A204.1 (cell line): ENCODE measurements around the gene DIAPH3.
A peak's percentile ranks its signal among the peaks of the same experiment; 100 is the strongest.

Source experiments
- FAIRE-seq: peaks from 2 replicates; lab custom pipeline; 2012; peaks lifted over from hg19 to GRCh38; lab: Jason Lieb, UNC

Gene DIAPH3

DNA sequence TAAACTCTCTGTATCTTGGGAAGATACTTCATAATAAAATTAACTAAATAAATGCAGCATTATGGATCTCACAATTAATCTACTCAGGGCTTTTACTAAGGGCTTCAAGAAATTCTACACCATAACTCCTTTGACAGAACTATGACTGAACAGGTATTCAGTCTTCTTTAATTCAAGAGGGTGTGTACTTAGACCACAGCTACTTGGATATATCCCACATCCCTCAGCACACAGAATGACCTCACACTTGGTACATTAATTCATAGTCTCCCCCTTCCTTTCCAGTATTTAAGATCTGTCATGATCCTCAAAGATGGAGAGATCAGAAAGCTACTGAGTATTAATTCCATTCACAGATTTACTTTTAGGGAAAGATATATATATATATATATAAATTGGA lies 11.6 kb downstream of the DIAPH3 start:
- FAIRE-seq: no peak

DNA sequence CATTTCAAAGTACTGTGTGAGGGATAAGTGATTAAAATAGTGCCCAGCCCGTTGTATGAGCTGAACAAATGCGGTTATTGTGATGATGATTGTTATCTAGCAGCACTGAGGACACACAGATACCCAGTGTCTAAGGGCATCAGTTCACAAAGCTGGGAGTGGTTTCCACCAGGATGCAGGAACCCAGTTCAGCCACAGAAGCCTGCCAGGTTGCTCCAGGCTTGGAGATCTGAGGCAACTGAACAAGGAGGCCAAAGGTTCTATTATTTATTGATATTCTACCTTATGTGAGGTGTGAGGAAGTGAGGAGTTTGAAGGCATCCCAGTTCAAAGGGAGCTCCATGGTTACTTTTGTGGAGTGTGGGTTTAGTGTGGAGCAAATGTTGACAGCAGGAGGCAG lies 13.2 kb downstream of the DIAPH3 start:
- no peak for FAIRE-seq

DNA sequence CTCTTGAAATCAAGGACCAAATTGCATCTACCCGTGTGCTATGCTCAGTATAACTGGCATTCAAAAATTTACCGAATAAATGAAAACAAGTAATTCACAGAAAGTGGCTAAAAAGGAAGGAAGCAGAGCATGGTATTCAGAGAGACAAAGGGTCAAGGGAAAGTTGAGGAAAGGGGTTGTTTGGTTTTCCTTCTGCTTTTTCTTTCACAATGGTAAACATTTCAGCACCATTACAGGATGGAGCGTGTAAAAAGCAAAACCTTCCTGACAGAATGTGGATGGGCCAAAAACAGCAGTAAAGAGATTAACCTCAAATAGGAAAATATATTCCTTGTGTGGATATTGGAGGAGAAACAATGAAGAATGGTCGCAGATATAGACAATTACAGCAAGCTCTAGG lies 14.8 kb downstream of the DIAPH3 start:
- FAIRE-seq: no peak

GRCh38 chr13:60147361-60147760 lies 16.4 kb downstream of the DIAPH3 start:
- FAIRE-seq: no peak

DNA sequence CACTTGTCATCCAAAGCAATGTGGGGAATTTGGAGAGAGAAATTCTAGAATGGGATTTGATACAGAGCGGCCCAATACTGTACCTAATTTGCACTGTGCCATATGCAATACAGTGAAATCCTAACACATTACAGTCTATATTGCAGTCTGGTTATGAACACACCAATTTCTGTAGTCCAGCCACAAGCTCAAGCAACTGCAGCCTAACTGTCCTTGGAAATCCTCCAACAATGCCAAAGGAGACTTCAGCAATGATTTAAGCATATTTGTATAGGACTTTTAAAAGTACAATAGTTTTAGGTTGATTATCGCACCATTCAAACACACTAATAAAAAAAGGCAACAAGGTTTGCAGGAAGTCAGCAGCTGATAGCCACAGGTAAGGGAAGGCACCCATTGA lies 17.3 kb downstream of the DIAPH3 start:
- no peak for FAIRE-seq

DNA sequence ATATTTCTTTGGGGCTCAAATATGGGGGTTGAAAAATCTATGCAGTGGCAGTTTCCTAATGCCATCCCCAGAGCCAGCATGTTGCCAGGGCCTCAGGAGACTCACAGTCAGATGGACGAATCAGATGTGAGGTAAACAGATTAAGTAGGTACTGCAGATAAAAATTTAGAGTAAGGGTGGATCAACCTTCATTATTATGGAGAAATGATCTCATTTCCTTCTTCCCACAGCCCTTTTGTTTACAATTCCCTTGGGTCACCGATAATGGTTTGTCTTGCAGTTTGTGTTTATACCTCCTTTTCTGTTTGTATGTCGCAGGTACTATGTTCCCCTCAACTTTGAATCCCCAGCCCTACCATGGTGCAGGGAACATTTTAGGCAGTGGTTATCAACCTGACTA lies 20.0 kb downstream of the DIAPH3 start:
- FAIRE-seq: no peak

GRCh38 chr13:60139272-60139671 lies 24.5 kb downstream of the DIAPH3 start:
- no peak for FAIRE-seq

- FAIRE-seq: no peak
Measured at GRCh38 chr13:60138674-60139073, 25.1 kb downstream of the DIAPH3 start.

DNA sequence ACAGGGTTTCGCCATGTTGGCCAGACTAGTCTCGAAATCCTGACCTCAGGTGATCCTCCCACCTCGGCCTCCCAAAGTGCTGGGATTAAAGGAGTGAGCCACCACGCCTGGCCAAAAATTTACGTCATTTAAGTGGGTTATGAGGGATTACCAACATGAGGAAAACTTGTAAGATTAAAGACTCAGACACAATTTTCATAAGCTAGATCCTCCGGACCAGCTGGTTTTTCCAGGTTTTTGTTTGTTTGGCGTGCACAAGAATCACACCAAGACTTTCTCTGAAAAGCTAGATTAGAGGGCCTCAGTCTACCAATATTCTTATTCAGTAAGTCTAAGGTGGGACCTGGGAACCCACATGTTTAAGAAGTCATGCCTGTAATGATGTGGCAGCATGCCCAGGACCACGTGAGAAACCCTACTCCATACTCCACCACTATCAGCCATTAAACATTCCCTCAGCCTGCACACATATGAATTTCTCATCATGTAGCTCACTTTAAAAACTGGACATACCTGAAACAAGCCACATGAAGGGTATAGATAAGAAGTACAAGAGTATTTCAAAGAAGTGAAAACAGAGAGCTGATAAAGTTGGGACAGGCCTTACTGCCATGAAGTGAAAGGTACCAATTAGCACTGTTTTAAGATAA lies 25.7 kb downstream of the DIAPH3 start:
- no peak for FAIRE-seq

- no peak for FAIRE-seq
Measured at GRCh38 chr13:60135344-60135743, 28.4 kb downstream of the DIAPH3 start.

DNA sequence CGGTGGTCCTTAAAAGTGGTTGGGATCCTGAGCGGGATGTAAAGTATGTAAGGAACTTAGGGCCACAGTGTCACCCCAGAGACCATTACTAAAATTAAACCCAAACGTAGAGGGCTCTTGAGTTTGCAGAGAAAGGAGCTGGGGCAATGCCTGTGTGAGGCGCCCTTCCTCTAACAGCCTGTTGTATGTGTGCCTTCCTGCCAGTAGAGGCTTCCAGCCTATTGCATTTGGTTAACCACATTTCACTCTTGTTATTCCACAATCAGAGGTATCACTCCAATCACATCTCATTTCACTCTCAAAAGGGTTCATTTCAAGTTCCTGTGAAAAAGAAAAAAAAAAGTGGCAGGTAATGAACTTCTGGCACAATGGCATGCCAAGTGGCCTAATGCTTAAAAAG lies 29.4 kb downstream of the DIAPH3 start:
- no peak for FAIRE-seq

DNA sequence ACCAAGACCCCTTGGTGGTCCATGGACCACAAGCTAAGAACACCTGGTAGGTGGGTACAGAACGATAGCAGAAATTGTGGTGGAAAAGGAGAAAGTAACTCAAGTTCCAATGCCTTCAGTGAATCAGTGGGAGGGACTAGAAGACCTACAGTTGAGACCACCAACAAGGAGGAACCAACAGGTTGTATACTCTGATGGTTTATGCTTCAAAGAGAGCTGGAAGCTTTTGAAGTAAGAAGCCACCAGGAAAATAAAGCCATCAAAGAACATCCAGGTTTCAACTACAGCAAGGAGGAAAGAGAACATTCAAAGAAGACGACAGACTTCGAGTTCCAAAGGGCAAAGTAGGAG lies 42.4 kb downstream of the DIAPH3 start:
- no peak for FAIRE-seq

DNA sequence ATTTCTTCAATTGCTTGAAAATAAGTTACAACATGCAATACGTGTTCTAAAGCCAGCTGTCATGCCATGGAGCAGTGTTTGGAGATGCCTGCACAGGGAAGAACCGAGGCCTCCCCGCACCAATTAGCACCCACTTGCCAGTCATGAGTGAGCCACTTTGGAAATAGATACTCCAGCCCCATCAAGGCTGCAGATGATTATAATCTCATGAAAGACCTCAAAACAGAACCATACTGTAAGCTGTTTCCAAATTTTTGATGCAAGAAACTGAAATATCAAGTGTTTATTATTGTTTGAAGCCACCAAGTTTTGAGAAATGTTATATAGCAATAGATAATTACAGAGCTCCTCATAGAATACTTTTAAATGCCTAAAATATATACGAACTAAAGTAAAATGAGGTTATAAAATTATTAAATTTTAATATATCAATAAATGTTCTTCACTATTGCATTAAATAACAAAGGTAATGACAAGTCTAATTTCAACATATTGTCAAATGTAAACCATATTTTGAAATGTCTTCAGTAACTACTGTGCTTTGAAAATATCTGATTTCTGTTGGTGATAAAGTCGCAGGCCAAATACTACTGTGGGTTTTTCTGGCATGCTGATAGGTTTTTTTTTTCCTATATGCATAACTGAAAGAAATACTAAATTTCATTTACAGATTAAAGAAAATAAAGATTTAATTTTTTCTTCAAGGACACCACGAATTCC lies 43.0 kb downstream of the DIAPH3 start:
- peak; percentile 62 for FAIRE-seq

- FAIRE-seq: no peak
Measured at GRCh38 chr13:60118696-60119400, 44.9 kb downstream of the DIAPH3 start.

DNA sequence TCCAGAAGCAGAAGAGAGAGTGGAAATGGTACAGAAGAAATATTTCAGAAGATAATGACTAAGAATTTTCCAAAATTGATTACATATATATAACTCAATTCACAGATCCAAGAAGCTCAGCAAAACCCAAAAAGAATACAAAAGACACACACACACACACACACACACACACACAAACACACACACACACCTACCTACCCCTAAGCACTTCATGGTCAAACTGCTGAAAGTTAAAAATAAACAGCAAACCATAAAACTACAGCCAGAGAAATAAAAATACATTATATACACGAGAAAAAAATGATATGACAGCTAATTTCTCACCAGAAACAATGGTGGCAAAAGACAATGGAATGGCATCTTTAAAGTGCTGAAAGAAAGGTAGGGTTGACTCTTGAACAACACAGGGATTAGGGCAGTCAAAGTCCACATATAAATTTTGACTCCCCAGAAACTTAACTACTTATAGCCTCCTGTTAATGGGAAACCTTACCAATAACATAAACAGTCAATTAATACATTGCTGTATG lies 49.2 kb downstream of the DIAPH3 start:
- no peak for FAIRE-seq

- no peak for FAIRE-seq
Measured at GRCh38 chr13:60112771-60113170, 51.0 kb downstream of the DIAPH3 start.

GRCh38 chr13:60111691-60112090 lies 52.0 kb downstream of the DIAPH3 start:
- no peak for FAIRE-seq

DNA sequence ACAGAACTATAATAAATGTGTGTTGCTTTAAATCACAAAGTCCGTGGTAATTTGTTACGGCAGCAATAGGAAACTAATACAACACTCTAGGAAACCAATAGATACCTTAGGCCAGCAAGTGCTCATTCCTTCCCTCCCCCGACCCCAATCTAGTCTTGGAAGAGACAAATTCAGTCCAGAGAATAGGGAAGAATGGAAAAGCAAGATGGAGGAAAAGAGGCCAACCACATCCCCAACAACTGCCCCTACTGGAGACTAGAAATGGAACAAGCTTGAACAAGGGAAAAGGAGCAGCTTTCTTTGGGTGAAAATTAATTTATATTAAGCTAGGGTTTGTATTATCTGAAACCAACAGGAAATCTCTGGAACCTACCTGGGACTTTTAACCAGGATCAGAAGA lies 54.4 kb downstream of the DIAPH3 start:
- no peak for FAIRE-seq

GRCh38 chr13:60108589-60108988 lies 55.1 kb downstream of the DIAPH3 start:
- FAIRE-seq: no peak

DNA sequence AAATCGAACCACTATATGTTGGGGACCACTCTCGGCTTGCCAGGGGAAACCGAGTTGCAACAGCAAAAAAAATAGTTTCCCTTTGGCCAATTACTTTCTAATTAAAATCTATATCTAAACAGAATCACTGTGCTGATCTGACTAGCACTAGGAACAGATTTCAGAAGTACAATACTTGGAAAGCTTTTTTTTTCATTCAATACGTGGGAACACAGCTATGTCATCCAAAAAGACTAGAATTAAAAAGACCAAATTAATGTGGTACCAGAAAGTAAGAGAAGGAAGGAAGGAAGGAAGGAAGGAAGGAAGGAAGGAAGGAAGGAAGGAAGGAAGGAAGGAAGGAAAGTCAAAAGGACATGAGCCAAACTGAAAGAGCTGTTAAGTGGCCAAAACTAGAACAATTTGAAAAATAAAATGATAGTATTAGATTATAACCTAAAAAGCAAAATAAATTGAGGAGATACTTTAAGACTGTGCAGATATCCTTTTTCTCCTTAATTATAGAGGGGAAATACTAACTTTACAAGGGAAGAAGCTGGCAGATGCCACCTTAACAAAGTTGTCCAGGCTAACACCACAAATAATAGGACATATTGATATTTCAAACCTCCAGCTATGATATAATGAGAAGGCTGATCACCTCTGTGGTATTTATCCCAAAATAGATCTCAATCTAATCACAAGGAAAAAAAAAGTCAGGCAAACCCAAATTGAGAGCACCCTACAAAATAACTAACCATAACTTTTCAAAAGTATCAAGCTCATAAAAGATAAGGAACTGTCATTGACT lies 63.9 kb downstream of the DIAPH3 start:
- FAIRE-seq: no peak

DNA sequence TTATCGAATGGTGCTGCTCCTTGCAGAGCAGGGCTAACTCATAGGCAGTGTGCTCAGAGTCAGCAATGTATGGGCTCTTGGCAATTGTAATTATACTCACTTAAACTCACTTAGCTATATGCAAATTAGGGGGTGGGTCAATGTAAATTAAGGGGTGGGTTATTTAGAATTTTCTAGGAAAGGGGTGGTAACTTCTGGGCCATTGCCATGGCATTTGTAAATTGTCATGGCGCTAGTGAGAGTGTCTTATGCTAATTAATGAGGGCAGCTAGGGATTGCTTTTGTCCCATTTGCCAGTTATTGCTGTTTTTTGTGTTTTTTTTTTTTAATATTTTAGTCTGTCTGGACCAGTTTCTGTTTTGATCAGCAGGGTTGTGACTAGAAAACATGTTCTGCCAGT lies 68.4 kb downstream of the DIAPH3 start:
- FAIRE-seq: no peak

- no peak for FAIRE-seq
Measured at GRCh38 chr13:60094385-60095088, 69.2 kb downstream of the DIAPH3 start.
